SK-N-MC (cell line): ENCODE data around the gene TMEM92.

Experiments
- EZH2 ChIP-seq: fragments of 200-600 bp; sonication (generic); IDR thresholded peaks from one replicate; pipeline ENCODE4 v1.6.1; 2017; ENCODE audit warnings: antibody characterized with exemption
- FOXP2 ChIP-seq: optimal IDR thresholded peaks from 2 replicates; pipeline ENCODE3; 2011; ENCODE audit warnings: mild to moderate bottlenecking, moderate library complexity; ENCODE audit not compliant: insufficient read depth; ENCODE audit errors: extremely low read length, control extremely low read depth
- POLR2AphosphoS5 ChIP-seq: IDR thresholded peaks from 2 replicates; pipeline ENCODE4 v1.6.1; 2012; ENCODE audit warnings: mild to moderate bottlenecking, low read depth, low read length, borderline replicate concordance

DNA sequence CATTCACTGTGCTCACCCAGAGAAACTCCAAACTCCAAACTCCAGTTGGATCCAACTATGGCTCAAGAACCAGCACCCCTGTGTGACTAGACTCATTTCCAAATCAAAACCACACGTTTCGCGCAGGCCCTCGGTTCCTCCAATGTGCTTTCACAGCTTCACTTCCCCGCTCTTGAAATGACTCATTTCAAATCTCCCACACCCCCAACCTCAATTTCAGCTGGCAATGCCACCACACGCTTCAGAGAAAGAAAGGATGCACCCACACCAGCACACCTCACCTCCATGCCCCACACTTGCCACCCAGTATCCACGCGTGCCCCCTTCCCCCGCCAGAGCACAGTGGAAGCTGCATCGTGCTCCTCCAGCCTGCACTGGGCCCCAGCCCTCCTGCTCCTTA lies 9.0 kb downstream of the TMEM92 start:
- TF ChIP-seq POLR2AphosphoS5: no peak
- TF ChIP-seq EZH2: no peak
- TF ChIP-seq FOXP2: no peak
